Activated T-helper 2 cell treated with anti-CD3 and anti-CD28 coated beads, Interferon-gamma antibody, Interleukin-2, Interleukin-4, amounts not matched to agents 10 μg/mL and 5 μg/mL and 100 μg/mL, durations not matched to agents 14 hours and 24 hours and 36 hours (primary cell): ENCODE results near the gene RNF11. TPM values are rescaled to one million over a fixed set of nuclear protein-coding genes. Genes with fewer than 3 reads are reported as not detected.

ENCODE experiments used
- DNase-seq: peaks from one replicate; pipeline ENCODE4 v3.0.0; 2021; ENCODE audit warnings: low spot score
- H3K27ac Mint-ChIP-seq: one replicate; pipeline ENCODE4 v1.8.0; 2021; ENCODE audit warnings: mixed read lengths
- H3K27me3 Mint-ChIP-seq: one replicate; pipeline ENCODE4 v1.8.0; 2021; ENCODE audit warnings: low read depth, mixed read lengths
- H3K36me3 Mint-ChIP-seq: one replicate; pipeline ENCODE4 v1.8.0; 2021; ENCODE audit warnings: low read depth, mixed read lengths
- H3K4me1 Mint-ChIP-seq: one replicate; pipeline ENCODE4 v1.8.0; 2021; ENCODE audit warnings: low read depth, mixed read lengths
- H3K4me3 Mint-ChIP-seq: one replicate; pipeline ENCODE4 v1.8.0; 2021; ENCODE audit warnings: low read depth, mild to moderate bottlenecking, moderate library complexity, mixed read lengths
- H3K9me3 Mint-ChIP-seq: one replicate; pipeline ENCODE4 v1.8.0; 2021; ENCODE audit warnings: mixed read lengths
- intact Hi-C: fragments of 100-400 bp; cut with micrococcal nuclease; formaldehyde crosslinking; loops from one replicate; pipeline ENCODE4 v1.15.1; 2023
- total RNA-seq: library from RNA; stranded (reverse); gene quantifications from 2 replicates; pipeline ENCODE4 v1.2.3, GENCODE V29; 2022

The RNF11 gene, protein sequence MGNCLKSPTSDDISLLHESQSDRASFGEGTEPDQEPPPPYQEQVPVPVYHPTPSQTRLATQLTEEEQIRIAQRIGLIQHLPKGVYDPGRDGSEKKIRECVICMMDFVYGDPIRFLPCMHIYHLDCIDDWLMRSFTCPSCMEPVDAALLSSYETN
- 64.8 and 65.6 TPM in 2 replicates for total RNA-seq

DNA sequence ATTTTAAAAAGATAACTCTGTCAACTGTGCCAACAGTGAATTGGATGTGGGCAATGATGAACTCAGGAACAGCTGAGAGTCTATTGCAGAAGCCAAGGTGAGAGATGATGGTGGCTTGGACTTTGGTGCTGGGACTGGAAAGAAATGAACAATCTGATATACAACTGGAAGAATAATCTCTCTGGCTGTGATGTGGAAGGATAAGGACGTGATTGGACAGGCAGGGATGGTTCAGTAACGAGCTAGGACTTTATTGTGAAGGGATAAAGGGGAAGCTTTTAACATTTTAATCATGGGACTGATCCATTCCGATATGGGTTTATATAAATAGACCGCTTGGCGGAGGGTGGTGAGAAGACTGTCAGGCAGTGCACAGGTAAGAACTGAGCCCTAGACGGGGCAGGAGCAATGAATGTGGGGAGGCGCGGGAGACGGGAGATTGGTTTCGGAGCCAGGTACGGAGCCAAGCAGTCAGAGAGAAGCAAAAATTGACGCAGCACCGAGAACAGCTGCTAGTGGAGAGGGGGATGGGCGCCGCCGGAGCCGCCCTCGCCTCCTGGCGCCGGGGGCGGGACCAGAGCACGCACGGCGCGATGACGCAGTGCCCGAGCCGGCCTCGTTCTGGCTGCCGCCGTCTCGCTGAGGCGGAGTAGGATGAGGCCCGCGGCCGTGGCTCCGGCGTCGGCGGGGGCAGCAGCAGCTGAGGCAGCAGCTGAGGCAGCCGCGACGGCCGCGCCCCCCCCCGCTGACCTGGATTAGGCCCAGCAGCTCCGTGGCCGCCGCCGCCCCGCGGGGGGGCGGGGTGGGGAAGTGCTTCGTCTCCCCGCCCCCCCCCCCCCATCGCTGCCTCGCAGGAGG lies at the start of gene RNF11:
RNF11 (plus strand) TSS at position 601 of the 858 bp plus-strand sequence. CDS start 484 bp downstream, outside the sequence.
- peak within 1 kb of the TSS; percentile 85 for H3K27ac Mint-ChIP-seq
- DNase-seq: peak; percentile 90
- no peaks in the 10 kb centered on the region for H3K9me3 Mint-ChIP-seq
- intact Hi-C loops: loop anchor here (1.0 kb wide), 4 partner anchors 21 to 60 kb away; no protein-coding TSS in a partner anchor
- no peaks in the 10 kb centered on the region for H3K27me3 Mint-ChIP-seq
- H3K4me1 Mint-ChIP-seq: peaks cover 34% of the 10 kb centered on the region
- peaks cover 17% of the 10 kb centered on the region for H3K36me3 Mint-ChIP-seq
- H3K4me3 Mint-ChIP-seq: peak within 1 kb of the TSS; percentile 93

DNA sequence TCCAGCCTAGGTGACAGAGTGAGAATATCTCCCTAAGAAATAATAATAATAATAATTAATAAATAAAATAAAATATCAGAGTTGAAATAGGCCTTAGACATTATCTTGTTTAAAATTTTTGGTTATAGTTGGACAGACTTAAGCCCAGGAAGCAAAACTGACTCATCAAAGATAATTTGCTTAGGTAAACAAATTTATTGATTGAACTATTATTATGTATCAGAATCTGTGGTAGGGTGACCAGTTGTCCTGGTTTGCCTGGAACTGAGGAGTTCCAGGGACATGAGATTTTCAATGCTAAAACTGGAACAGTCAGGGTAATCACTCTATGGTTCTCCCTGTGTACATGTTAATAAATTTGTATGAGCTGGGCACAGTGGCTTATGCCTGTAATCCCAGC lies 47.8 kb upstream of the RNF11 start:
- no peak overlapping the region for H3K4me3 Mint-ChIP-seq
- no peaks in the 10 kb centered on the region for H3K4me1 Mint-ChIP-seq
- H3K36me3 Mint-ChIP-seq: no peaks in the 10 kb centered on the region
- H3K9me3 Mint-ChIP-seq: no peaks in the 10 kb centered on the region
- peaks cover 15% of the 10 kb centered on the region for H3K27me3 Mint-ChIP-seq
- intact Hi-C loops: no loop called here
- H3K27ac Mint-ChIP-seq: no peak overlapping the region
- DNase-seq: no peak

DNA sequence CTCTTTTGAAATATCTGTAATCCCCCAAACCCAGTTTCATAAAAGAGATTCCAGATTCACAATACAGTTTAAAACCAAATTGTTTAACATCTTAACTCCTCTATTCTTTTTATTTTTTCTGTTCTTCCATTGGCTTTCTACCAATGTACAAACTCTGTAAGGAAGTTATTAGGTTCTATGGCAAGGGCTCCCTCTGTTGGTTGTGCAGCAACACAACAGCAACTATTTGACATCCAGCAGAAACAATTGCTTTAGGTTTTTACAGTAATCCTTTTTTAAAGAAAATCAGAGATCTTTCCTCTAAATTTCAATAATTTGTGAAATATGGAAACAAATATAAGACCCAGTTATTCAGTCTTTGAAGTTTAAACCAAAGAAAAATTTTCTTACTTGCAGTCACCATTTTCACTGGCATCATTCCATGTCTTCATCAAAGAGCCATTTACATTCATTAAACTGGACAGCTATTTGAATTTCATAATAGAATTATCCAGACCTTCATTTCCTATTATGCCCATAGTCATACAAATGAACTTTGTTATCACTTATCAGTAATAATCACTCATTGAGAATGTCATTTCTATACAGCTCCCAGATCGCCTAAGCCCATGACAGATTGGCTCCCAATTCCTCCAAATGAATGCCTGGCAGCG lies 46.5 kb upstream of the RNF11 start:
- no peaks in the 10 kb centered on the region for H3K4me1 Mint-ChIP-seq
- no peaks in the 10 kb centered on the region for H3K9me3 Mint-ChIP-seq
- DNase-seq: peak; percentile 14
- peaks cover 9% of the 10 kb centered on the region for H3K27me3 Mint-ChIP-seq
- H3K4me3 Mint-ChIP-seq: no peak overlapping the region
- H3K27ac Mint-ChIP-seq: no peak overlapping the region
- intact Hi-C loops: loop anchor here (1.0 to 10.0 kb wide), 5 partner anchors 105 to 414 kb away; partner anchors contain the start of gene CDKN2C
- no peaks in the 10 kb centered on the region for H3K36me3 Mint-ChIP-seq

DNA sequence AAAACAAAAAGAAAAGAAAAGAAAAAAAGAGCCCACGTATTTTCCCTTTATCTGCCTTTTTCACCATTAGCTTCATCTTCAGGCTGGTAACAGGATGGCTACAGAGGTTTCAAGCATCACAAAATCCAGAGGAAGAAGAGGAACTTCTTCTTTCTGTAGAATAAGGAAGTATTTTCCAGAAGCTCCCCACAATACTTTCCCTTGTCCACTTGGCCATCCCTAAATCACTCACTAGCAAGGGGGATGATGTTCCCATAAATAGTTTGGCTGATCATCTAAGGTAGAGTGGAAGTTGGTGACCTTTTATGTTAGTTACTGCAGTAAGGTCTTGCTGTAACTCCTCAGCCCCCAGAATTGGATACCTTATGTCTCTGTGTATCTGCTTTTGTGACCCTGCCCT lies 45.1 kb upstream of the RNF11 start:
- Mint-ChIP-seq H3K27ac (no peak overlapping the region), H3K36me3 (no peaks in the 10 kb centered on the region), H3K4me1 (no peaks in the 10 kb centered on the region), H3K27me3 (peaks cover 5% of the 10 kb centered on the region), H3K9me3 (no peaks in the 10 kb centered on the region), H3K4me3 (no peak overlapping the region)
- DNase-seq: no peak
- intact Hi-C loops: loop anchor here (10.0 kb wide), 2 partner anchors 106 to 216 kb away; partner anchors contain the start of gene CDKN2C

DNA sequence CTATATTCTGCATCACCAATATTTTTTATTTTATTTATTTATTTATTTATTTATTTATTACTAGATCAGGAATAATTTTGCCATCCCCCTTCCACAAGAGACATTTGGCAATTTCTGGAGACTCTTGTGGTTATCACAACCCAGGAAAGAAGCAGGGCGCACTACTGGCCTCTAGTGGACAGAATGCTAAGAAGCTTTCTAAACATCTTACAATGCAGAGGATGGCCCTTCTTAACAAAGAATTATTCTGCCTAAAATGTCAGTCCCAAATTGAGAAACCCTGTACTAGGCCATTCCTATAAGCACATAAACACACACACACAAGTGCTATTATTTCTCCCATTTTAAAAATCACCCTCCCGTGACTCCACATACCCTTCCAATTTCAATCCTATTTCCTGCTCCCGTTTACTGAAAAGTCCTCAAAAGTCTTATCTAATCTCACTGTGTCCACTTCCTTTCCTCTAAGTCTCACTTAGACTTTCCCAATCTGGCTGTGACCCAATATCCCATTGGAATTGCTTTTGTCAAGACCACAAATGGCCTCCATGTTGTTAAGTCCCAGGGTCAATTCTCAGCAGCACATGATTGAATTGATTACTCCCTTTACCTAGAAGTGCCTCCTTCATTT lies 43.7 kb upstream of the RNF11 start:
- no peaks in the 10 kb centered on the region for H3K9me3 Mint-ChIP-seq
- no peak overlapping the region for H3K4me3 Mint-ChIP-seq
- peaks cover 5% of the 10 kb centered on the region for H3K27me3 Mint-ChIP-seq
- intact Hi-C loops: loop anchor here (1.0 to 10.0 kb wide), 4 partner anchors 44 to 218 kb away; partner anchors contain the start of genes CDKN2C and RNF11
- H3K27ac Mint-ChIP-seq: no peak overlapping the region
- H3K4me1 Mint-ChIP-seq: peaks cover 2% of the 10 kb centered on the region
- H3K36me3 Mint-ChIP-seq: no peaks in the 10 kb centered on the region
- DNase-seq: peak; percentile 20

DNA sequence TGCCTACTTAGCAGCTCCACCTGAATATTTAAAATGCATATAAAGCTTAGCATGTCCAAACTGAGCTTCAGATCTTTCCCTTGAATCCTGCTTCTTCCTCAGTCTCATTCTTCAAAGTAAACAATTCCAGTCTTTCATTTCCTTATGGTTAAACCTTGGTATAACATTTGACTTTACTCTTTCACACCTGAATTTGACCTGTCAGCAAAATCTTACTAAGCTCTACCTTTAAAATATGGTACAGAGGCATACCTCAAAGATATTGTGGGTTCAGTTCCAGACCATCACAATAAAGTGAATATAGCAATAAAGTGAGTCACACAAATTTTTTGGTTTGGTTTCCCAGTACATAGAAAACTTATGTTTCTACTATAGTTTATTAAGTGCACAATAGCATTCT lies 42.5 kb upstream of the RNF11 start:
- H3K27ac Mint-ChIP-seq: no peak overlapping the region
- peaks cover 8% of the 10 kb centered on the region for H3K4me1 Mint-ChIP-seq
- H3K36me3 Mint-ChIP-seq: no peaks in the 10 kb centered on the region
- H3K9me3 Mint-ChIP-seq: no peaks in the 10 kb centered on the region
- intact Hi-C loops: loop anchor here (2.0 to 10.0 kb wide), 3 partner anchors 103 to 219 kb away; partner anchors contain the start of gene CDKN2C
- DNase-seq: no peak
- H3K27me3 Mint-ChIP-seq: peaks cover 5% of the 10 kb centered on the region
- H3K4me3 Mint-ChIP-seq: no peak overlapping the region

DNA sequence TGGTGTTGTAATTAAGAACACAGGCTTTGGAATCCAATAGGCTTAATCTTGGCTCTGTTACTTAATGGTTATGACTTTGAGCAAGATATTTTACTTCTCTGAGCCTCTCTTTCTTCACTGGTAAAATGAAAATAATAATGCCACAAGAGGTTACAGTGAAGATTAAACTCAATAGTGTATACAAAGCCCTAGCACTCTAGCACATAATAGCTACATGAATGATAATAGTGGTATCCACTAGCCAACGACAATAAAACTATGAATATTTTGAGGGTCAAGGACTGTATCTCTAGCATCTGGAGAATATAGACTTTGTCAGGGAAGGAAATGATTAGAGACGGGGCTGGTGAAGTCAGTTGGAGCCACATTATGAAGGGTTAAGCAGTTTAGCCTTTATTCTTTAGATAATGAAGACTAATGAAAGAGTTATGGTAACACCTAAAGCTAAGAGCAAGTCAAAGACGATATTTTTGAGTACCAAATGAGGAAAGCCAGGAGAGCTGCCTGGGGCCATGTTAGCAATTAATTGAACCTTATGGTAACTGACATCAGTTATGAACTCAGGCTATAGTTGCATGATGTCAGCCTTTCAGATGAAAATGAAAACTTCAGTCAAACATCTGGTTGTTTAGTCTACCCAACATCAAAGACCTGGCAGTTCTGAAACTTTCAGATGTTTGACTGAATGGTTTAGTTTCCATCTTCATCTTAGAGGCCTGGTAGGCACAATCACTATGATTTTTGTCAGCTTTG lies 32.8 kb upstream of the RNF11 start:
- no peak for DNase-seq
- H3K27me3 Mint-ChIP-seq: no peaks in the 10 kb centered on the region
- H3K9me3 Mint-ChIP-seq: no peaks in the 10 kb centered on the region
- H3K4me1 Mint-ChIP-seq: peaks cover 24% of the 10 kb centered on the region
- intact Hi-C loops: no loop called here
- no peak overlapping the region for H3K4me3 Mint-ChIP-seq
- H3K36me3 Mint-ChIP-seq: no peaks in the 10 kb centered on the region
- peak overlapping the region; percentile 62 for H3K27ac Mint-ChIP-seq

DNA sequence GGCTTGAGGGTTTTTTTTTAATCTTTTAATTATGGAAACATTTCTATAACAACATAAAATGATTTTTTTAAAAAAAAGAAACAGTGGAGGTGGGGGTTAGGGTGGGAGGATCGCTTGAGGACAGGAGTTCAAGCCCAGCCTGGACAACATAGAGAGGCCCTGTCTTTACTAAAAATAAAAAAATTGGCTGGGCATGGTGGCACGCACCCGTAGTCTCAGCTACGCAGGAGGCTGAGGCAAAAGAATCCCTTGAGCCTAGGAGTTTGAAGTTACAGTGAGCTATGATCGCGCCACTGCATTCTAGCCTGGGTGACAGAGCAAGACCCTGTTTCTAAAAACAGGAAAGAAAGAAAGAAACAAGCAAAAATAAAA lies 32.2 kb upstream of the RNF11 start:
- H3K27me3 Mint-ChIP-seq: no peaks in the 10 kb centered on the region
- intact Hi-C loops: no loop called here
- H3K4me1 Mint-ChIP-seq: peaks cover 22% of the 10 kb centered on the region
- no peak overlapping the region for H3K27ac Mint-ChIP-seq
- no peaks in the 10 kb centered on the region for H3K9me3 Mint-ChIP-seq
- no peak for DNase-seq
- no peak overlapping the region for H3K4me3 Mint-ChIP-seq
- no peaks in the 10 kb centered on the region for H3K36me3 Mint-ChIP-seq

DNA sequence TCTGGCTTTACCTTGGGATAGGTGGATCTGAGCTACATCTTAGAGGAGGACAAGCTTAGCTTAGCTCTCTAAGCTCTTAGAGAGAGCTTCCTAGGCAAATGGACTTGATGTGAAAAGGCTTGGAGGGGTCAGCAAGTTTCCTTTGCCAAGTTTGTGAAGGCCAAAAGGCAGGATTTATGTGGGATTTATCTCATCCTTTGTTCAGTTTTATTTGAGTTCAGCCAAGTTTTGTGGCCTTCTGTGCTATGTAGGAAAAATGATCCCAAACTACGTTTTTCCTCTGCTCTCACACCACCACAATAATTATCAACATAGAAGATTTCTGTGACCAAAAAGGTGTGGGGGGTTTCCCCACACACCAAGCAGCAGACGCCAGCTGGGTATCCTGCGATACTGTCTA lies 26.0 kb upstream of the RNF11 start:
- no peaks in the 10 kb centered on the region for H3K36me3 Mint-ChIP-seq
- H3K9me3 Mint-ChIP-seq: no peaks in the 10 kb centered on the region
- no peaks in the 10 kb centered on the region for H3K27me3 Mint-ChIP-seq
- DNase-seq: no peak
- intact Hi-C loops: no loop called here
- no peak overlapping the region for H3K27ac Mint-ChIP-seq
- H3K4me1 Mint-ChIP-seq: peaks cover 22% of the 10 kb centered on the region
- no peak overlapping the region for H3K4me3 Mint-ChIP-seq

DNA sequence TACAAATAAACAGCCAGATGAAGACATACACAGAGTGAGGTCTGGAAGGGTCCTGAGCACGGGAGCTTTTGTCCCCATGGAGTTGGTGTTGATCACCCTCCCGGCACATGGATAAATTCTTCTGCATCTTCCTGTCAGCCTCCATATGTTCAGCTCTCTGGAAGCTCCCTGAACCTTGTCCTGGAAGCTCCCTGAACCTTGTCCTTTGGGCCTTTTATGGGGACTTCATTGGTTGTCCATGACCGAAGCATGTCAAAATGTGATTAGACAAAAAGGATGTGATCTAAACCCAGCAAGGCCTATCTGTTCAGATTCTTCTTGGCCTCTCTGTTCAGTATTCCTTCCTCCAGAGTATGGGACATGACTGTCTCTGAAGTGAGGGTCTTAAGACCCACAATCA lies 25.4 kb upstream of the RNF11 start:
- H3K4me1 Mint-ChIP-seq: peaks cover 28% of the 10 kb centered on the region
- H3K4me3 Mint-ChIP-seq: no peak overlapping the region
- no peak overlapping the region for H3K27ac Mint-ChIP-seq
- no peak for DNase-seq
- no peaks in the 10 kb centered on the region for H3K27me3 Mint-ChIP-seq
- no peaks in the 10 kb centered on the region for H3K9me3 Mint-ChIP-seq
- no peaks in the 10 kb centered on the region for H3K36me3 Mint-ChIP-seq
- intact Hi-C loops: no loop called here

DNA sequence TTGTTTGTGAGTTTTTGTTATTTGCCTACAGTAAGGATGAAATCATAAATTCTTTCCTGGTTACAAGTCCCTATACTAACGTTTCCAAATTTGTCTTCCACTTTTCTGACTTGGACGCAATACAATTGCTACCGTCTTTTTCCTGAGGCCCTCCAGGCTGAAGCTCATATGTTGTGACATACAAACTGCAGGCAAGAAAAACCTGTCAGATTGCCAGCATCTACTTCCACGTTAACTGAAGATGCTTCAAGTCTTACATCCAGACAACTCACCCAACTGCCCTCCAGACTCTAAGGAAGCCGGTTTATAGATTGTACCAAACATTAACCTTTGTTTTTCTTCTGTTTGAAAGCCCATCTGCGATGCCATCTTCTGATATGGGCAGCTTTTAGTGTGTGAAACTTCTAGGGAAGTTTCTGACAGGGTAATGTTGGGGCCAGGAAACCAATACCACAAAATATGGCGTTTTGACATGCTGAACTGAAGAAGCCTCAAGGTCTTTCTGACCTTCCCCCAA lies 21.4 kb upstream of the RNF11 start:
- Mint-ChIP-seq H3K27ac (peak overlapping the region; percentile 91), H3K36me3 (no peaks in the 10 kb centered on the region), H3K9me3 (no peaks in the 10 kb centered on the region), H3K4me1 (peaks cover 38% of the 10 kb centered on the region), H3K4me3 (peak overlapping the region; percentile 56), H3K27me3 (no peaks in the 10 kb centered on the region)
- DNase-seq: peak; percentile 29
- intact Hi-C loops: loop anchor here (1.0 to 2.0 kb wide), 3 partner anchors 22 to 70 kb away; partner anchors contain the start of gene RNF11

DNA sequence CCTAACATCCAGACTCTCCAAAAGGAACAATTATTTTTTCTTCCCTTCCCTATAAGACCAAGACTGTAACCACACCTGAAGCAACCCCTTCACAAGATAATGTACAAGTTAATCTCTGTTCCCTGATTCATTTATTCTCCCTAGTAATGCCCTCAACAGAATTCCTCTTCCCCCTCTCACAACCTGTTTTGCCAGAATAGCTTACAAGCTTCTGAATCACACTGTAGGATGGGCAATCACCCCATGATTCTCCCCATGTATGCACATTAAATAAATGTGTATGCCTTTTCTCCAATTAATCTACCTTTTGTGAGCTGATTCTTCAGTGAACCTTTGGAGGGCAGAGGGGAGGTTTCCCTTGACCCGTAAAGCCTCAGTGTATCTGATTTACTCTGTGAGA lies 20.9 kb upstream of the RNF11 start:
- Mint-ChIP-seq H3K4me3 (peak overlapping the region; percentile 6), H3K4me1 (peaks cover 39% of the 10 kb centered on the region), H3K27me3 (no peaks in the 10 kb centered on the region), H3K36me3 (no peaks in the 10 kb centered on the region), H3K27ac (peak overlapping the region; percentile 91), H3K9me3 (no peaks in the 10 kb centered on the region)
- DNase-seq: no peak
- intact Hi-C loops: loop anchor here (1.0 to 2.0 kb wide), 3 partner anchors 21 to 69 kb away; partner anchors contain the start of gene RNF11
